H4 (cell line): ENCODE data around the gene KLHDC4. TPM values are rescaled to one million over a fixed set of nuclear protein-coding genes. Genes with fewer than 3 reads are reported as not detected.

ENCODE experiments used
- DNase-seq: peaks from one replicate; pipeline ENCODE4 v3.0.0-alpha.2; 2015; ENCODE audit warnings: low spot score
- total RNA-seq: library from RNA; depleted of rRNA; stranded (reverse); fragments of >200 nt; shearing (Covaris generic); gene quantifications from 2 replicates; pipeline ENCODE4 v1.2.3, GENCODE V29; 2014; rRNA removed

Gene KLHDC4
- total RNA-seq, 1 experiment from 2014 or later: 18.4 TPM

DNA sequence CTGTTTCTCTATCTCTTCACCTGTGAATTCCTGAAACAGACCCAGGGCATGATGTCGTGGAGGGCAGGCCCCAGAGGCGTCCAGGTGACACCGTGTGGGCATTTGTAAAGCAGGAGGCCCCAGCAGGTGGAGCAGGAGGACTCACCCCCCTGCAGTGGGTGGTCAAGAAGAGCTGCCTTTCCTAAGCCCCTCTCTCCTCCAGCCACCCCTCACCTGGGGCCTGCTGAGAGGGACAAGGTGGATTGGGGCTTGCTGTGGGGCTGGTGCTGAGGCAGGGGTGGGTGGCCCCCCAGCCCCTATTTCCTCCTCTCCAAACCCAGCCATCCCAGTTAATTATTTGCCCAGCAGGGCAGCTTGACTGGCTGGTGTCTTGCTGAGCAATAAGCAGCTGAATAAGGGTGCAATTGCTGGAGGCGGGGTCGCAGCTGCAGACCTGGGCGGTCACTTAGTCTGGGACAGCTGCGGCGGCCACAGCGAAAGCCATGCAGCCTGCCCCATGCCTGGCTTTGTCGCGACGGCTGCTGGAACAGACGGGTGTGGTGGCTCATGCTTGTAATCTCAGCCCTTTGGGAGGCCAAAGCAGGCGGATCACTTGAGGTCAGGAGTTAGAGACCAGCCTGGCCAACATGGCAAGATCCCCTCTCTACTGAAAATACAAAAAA is 107.1 kb downstream of the KLHDC4 start:
- DNase-seq: no peak

Other genes starting within 250 kb of the KLHDC4 start
- gene JPH3, start 163.5 kb downstream of the KLHDC4 start, total RNA-seq: 3.3 and 4.2 TPM in 2 replicates
- 143 and 153 TPM in 2 replicates for gene SLC7A5, start 103.5 kb upstream of the KLHDC4 start, total RNA-seq
- not detected in 2 replicates for gene CA5A, start 170.5 kb upstream of the KLHDC4 start, total RNA-seq
- gene BANP, start 185.4 kb upstream of the KLHDC4 start, total RNA-seq: 14.1 and 15.6 TPM in 2 replicates